Measurements from ENCODE around the gene NTPCR. TPM values are rescaled to one million over a fixed set of nuclear protein-coding genes. Genes with fewer than 3 reads are reported as not detected.

Gene NTPCR
- total RNA-seq, 1 experiment from 2014 or later, result 45.3 TPM

GRCh38 chr1:233006541-233006973, 56.1 kb downstream of the NTPCR start:
- H3K4me1 ChIP-seq (replicated peaks; ENCODE audit: insufficient read depth), result no peaks in the 10 kb centered on the region
- intact Hi-C loops (cut with micrococcal nuclease; ENCODE audit: unreplicated experiment), result no loop called here
- H3K9me2 ChIP-seq (ENCODE audit: insufficient read depth), result no peaks in the 10 kb centered on the region
- POLR2A ChIA-PET (ENCODE audit: unreplicated experiment), result no interaction called here
- H3K36me3 ChIP-seq (ENCODE audit: low read depth), result no peaks in the 10 kb centered on the region
- no peak overlapping the region for H3K4me2 ChIP-seq
- H3K79me2 ChIP-seq (ENCODE audit: low read depth), result no peaks in the 10 kb centered on the region
- no peaks in the 10 kb centered on the region for H4K20me1 ChIP-seq (ENCODE audit: insufficient read depth)
- no peaks in the 10 kb centered on the region for H3K27me3 ChIP-seq (ENCODE audit: insufficient read depth, low read depth)
- no peak for DNase-seq
- no peak overlapping the region for H3K4me3 ChIP-seq
- no peaks in the 10 kb centered on the region for H3F3A ChIP-seq (ENCODE audit: insufficient read depth, low read depth)
- no peaks in the 10 kb centered on the region for H3K9me3 ChIP-seq (ENCODE audit: insufficient read depth, low read depth)
- no TSS peak for BruUV-seq (replicated peaks)
- H2AFZ ChIP-seq, result no peak overlapping the region
- CTCF ChIA-PET, result no interaction called here
- TF ChIP-seq CTCF (conservative IDR thresholded peaks at IDR 0.05), result no peak
- TF ChIP-seq EZH2 (IDR thresholded peaks at IDR 0.05; ENCODE audit: low read depth), result no peak
- no peak overlapping the region for H3K27ac ChIP-seq

DNA sequence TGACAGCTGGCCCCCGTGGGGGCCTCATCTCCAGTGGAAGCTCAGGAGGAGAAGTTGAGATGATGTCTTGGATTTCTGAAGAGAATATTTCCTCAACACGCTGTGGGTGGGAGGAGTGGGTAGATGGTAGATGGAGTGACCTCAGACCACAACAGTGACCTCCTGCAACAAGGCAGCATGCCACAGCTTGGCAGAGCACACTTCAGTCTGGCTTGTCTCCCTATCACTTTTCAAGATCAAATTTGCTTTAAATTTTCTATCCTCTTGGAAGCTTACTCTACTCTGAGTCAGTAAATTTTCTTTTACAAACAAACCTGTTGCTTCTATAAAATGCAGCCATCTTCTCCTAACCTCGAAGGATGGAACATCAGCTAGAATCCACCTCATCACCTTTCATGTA, 59.7 kb downstream of the NTPCR start:
- H3F3A ChIP-seq (ENCODE audit: insufficient read depth, low read depth), result no peaks in the 10 kb centered on the region
- H3K4me2 ChIP-seq, result no peak overlapping the region
- no peaks in the 10 kb centered on the region for H3K9me3 ChIP-seq (ENCODE audit: insufficient read depth, low read depth)
- intact Hi-C loops (cut with micrococcal nuclease; ENCODE audit: unreplicated experiment), result no loop called here
- no peak for DNase-seq
- H4K20me1 ChIP-seq (ENCODE audit: insufficient read depth), result no peaks in the 10 kb centered on the region
- H3K4me1 ChIP-seq (replicated peaks; ENCODE audit: insufficient read depth), result no peaks in the 10 kb centered on the region
- H3K79me2 ChIP-seq (ENCODE audit: low read depth), result no peaks in the 10 kb centered on the region
- ChIA-PET CTCF (no interaction called here), POLR2A (ENCODE audit: unreplicated experiment) (no interaction called here)
- H2AFZ ChIP-seq, result no peak overlapping the region
- no peak overlapping the region for H3K4me3 ChIP-seq
- no peaks in the 10 kb centered on the region for H3K36me3 ChIP-seq (ENCODE audit: low read depth)
- no peaks in the 10 kb centered on the region for H3K9me2 ChIP-seq (ENCODE audit: insufficient read depth)
- H3K27me3 ChIP-seq (ENCODE audit: insufficient read depth, low read depth), result no peaks in the 10 kb centered on the region
- TF ChIP-seq CTCF (conservative IDR thresholded peaks at IDR 0.05) (no peak), EZH2 (IDR thresholded peaks at IDR 0.05; ENCODE audit: low read depth) (no peak)
- BruUV-seq (replicated peaks), result no TSS peak
- no peak overlapping the region for H3K27ac ChIP-seq

GRCh38 chr1:233012021-233012420, 61.6 kb downstream of the NTPCR start:
- Histone ChIP-seq H3K4me1 (replicated peaks; ENCODE audit: insufficient read depth) (no peaks in the 10 kb centered on the region), H3K27ac (no peak overlapping the region), H3F3A (ENCODE audit: insufficient read depth, low read depth) (no peaks in the 10 kb centered on the region), H3K27me3 (ENCODE audit: insufficient read depth, low read depth) (no peaks in the 10 kb centered on the region), H3K9me2 (ENCODE audit: insufficient read depth) (no peaks in the 10 kb centered on the region), H3K79me2 (ENCODE audit: low read depth) (no peaks in the 10 kb centered on the region), H3K4me3 (no peak overlapping the region), H3K4me2 (no peak overlapping the region), H2AFZ (no peak overlapping the region), H3K36me3 (ENCODE audit: low read depth) (no peaks in the 10 kb centered on the region), H4K20me1 (ENCODE audit: insufficient read depth) (no peaks in the 10 kb centered on the region), H3K9me3 (ENCODE audit: insufficient read depth, low read depth) (no peaks in the 10 kb centered on the region)
- TF ChIP-seq EZH2 (IDR thresholded peaks at IDR 0.05; ENCODE audit: low read depth), result no peak
- TF ChIP-seq CTCF (conservative IDR thresholded peaks at IDR 0.05), result no peak
- intact Hi-C loops (cut with micrococcal nuclease; ENCODE audit: unreplicated experiment), result no loop called here
- no TSS peak for BruUV-seq (replicated peaks)
- POLR2A ChIA-PET (ENCODE audit: unreplicated experiment), result no interaction called here
- DNase-seq, result no peak
- CTCF ChIA-PET, result no interaction called here

All from PC-9 (cell line).